ENCODE results near the gene FCHSD2.
"Not testable (repeated sequence)": the region's sequence is repeated elsewhere in the genome, so short reads cannot be mapped to it uniquely, and the experiment has no call there.

FCHSD2 gene

GRCh38 chr11:72935700-72936099, 206.4 kb downstream of the FCHSD2 start:
- ATAC-seq (no peak), DNase-seq (no peak)
- Mint-ChIP-seq H3K27ac (no peak overlapping the region), H3K4me1 (peaks cover 3% of the 10 kb centered on the region), H3K4me3 (no peak overlapping the region), H3K27me3 (no peaks in the 10 kb centered on the region), H3K9me3 (no peaks in the 10 kb centered on the region), H3K36me3 (ENCODE audit: low read depth) (peaks cover 6% of the 10 kb centered on the region)

- no peaks in the 10 kb centered on the region for H3K9me3 Mint-ChIP-seq
- ATAC-seq (no peak), DNase-seq (no peak)
- H3K27ac Mint-ChIP-seq: no peak overlapping the region
- no peaks in the 10 kb centered on the region for H3K27me3 Mint-ChIP-seq
- H3K4me3 Mint-ChIP-seq: no peak overlapping the region
- peaks cover 2% of the 10 kb centered on the region for H3K36me3 Mint-ChIP-seq (ENCODE audit: low read depth)
- H3K4me1 Mint-ChIP-seq: peaks cover 3% of the 10 kb centered on the region
Observed at GRCh38 chr11:72932132-72932570, 210.0 kb downstream of the FCHSD2 start.

GRCh38 chr11:72930008-72930407, 212.1 kb downstream of the FCHSD2 start:
- no peaks in the 10 kb centered on the region for H3K27me3 Mint-ChIP-seq
- H3K4me3 Mint-ChIP-seq: no peak overlapping the region

GRCh38 chr11:72929256-72929655, 212.9 kb downstream of the FCHSD2 start:
- H3K4me3 Mint-ChIP-seq: no peak overlapping the region
- peaks cover 2% of the 10 kb centered on the region for H3K4me1 Mint-ChIP-seq
- peaks cover 2% of the 10 kb centered on the region for H3K36me3 Mint-ChIP-seq (ENCODE audit: low read depth)
- ATAC-seq (no peak), DNase-seq (no peak)
- no peaks in the 10 kb centered on the region for H3K9me3 Mint-ChIP-seq
- H3K27ac Mint-ChIP-seq: no peak overlapping the region
- H3K27me3 Mint-ChIP-seq: no peaks in the 10 kb centered on the region

More at GRCh38 chr11:72930008-72930407, 212.1 kb downstream of the FCHSD2 start:
- ATAC-seq: no peak
- Mint-ChIP-seq H3K27ac (no peak overlapping the region), H3K4me1 (peaks cover 2% of the 10 kb centered on the region), H3K9me3 (no peaks in the 10 kb centered on the region), H3K36me3 (ENCODE audit: low read depth) (peaks cover 2% of the 10 kb centered on the region)
- DNase-seq: no peak

GRCh38 chr11:72927380-72927779, 214.7 kb downstream of the FCHSD2 start:
- Mint-ChIP-seq H3K4me1 (peaks cover 2% of the 10 kb centered on the region), H3K4me3 (no peak overlapping the region), H3K36me3 (ENCODE audit: low read depth) (peaks cover 2% of the 10 kb centered on the region), H3K9me3 (no peaks in the 10 kb centered on the region), H3K27ac (no peak overlapping the region), H3K27me3 (no peaks in the 10 kb centered on the region)
- ATAC-seq: no peak
- DNase-seq: no peak

GRCh38 chr11:72926076-72926475, 216.0 kb downstream of the FCHSD2 start:
- Mint-ChIP-seq H3K27ac (no peak overlapping the region), H3K36me3 (ENCODE audit: low read depth) (peaks cover 7% of the 10 kb centered on the region), H3K27me3 (no peaks in the 10 kb centered on the region), H3K4me1 (peaks cover 2% of the 10 kb centered on the region), H3K9me3 (no peaks in the 10 kb centered on the region), H3K4me3 (no peak overlapping the region)
- no peak for DNase-seq
- ATAC-seq: no peak

GRCh38 chr11:72925656-72926055, 216.5 kb downstream of the FCHSD2 start:
- Mint-ChIP-seq H3K27ac (no peak overlapping the region), H3K4me1 (peaks cover 2% of the 10 kb centered on the region), H3K36me3 (ENCODE audit: low read depth) (peaks cover 7% of the 10 kb centered on the region), H3K4me3 (no peak overlapping the region), H3K9me3 (no peaks in the 10 kb centered on the region), H3K27me3 (no peaks in the 10 kb centered on the region)
- no peak for ATAC-seq
- no peak for DNase-seq

GRCh38 chr11:72924568-72925190, 217.4 kb downstream of the FCHSD2 start:
- H3K36me3 Mint-ChIP-seq (ENCODE audit: low read depth): peaks cover 10% of the 10 kb centered on the region
- H3K27me3 Mint-ChIP-seq: no peaks in the 10 kb centered on the region
- no peak for ATAC-seq
- peaks cover 2% of the 10 kb centered on the region for H3K4me1 Mint-ChIP-seq
- H3K9me3 Mint-ChIP-seq: no peaks in the 10 kb centered on the region
- H3K27ac Mint-ChIP-seq: no peak overlapping the region
- DNase-seq: no peak
- no peak overlapping the region for H3K4me3 Mint-ChIP-seq

GRCh38 chr11:72921028-72921716, 220.9 kb downstream of the FCHSD2 start:
- Mint-ChIP-seq H3K9me3 (no peaks in the 10 kb centered on the region), H3K36me3 (ENCODE audit: low read depth) (peaks cover 17% of the 10 kb centered on the region), H3K4me3 (no peak overlapping the region), H3K27me3 (no peaks in the 10 kb centered on the region), H3K4me1 (peaks cover 2% of the 10 kb centered on the region), H3K27ac (no peak overlapping the region)
- no peak for ATAC-seq
- DNase-seq: no peak

- H3K27ac Mint-ChIP-seq: no peak overlapping the region
- no peak for DNase-seq
- H3K4me1 Mint-ChIP-seq: peaks cover 2% of the 10 kb centered on the region
- peaks cover 23% of the 10 kb centered on the region for H3K36me3 Mint-ChIP-seq (ENCODE audit: low read depth)
- H3K4me3 Mint-ChIP-seq: no peak overlapping the region
- no peaks in the 10 kb centered on the region for H3K9me3 Mint-ChIP-seq
- no peaks in the 10 kb centered on the region for H3K27me3 Mint-ChIP-seq
- no peak for ATAC-seq
Observed at GRCh38 chr11:72920001-72920400, 222.1 kb downstream of the FCHSD2 start.

GRCh38 chr11:72918851-72919250, 223.3 kb downstream of the FCHSD2 start:
- no peak for ATAC-seq
- no peak overlapping the region for H3K27ac Mint-ChIP-seq
- no peak for DNase-seq
- no peaks in the 10 kb centered on the region for H3K9me3 Mint-ChIP-seq
- H3K36me3 Mint-ChIP-seq (ENCODE audit: low read depth): peaks cover 30% of the 10 kb centered on the region
- H3K4me3 Mint-ChIP-seq: no peak overlapping the region
- H3K4me1 Mint-ChIP-seq: no peaks in the 10 kb centered on the region
- no peaks in the 10 kb centered on the region for H3K27me3 Mint-ChIP-seq

GRCh38 chr11:72912253-72912652, 229.9 kb downstream of the FCHSD2 start:
- Mint-ChIP-seq H3K4me1 (no peaks in the 10 kb centered on the region), H3K4me3 (no peak overlapping the region), H3K36me3 (ENCODE audit: low read depth) (peaks cover 47% of the 10 kb centered on the region), H3K27me3 (no peaks in the 10 kb centered on the region), H3K27ac (no peak overlapping the region), H3K9me3 (peaks cover 19% of the 10 kb centered on the region)
- no peak for ATAC-seq
- no peak for DNase-seq

- H3K9me3 Mint-ChIP-seq: peaks cover 24% of the 10 kb centered on the region
Observed at GRCh38 chr11:72909558-72910388, 232.3 kb downstream of the FCHSD2 start.

GRCh38 chr11:72908032-72908676, 234.0 kb downstream of the FCHSD2 start:
- H3K27me3 Mint-ChIP-seq: no peaks in the 10 kb centered on the region
- H3K4me1 Mint-ChIP-seq: no peaks in the 10 kb centered on the region
- ATAC-seq: no peak
- DNase-seq: no peak
- H3K4me3 Mint-ChIP-seq: no peak overlapping the region
- H3K27ac Mint-ChIP-seq: no peak overlapping the region
- peaks cover 36% of the 10 kb centered on the region for H3K36me3 Mint-ChIP-seq (ENCODE audit: low read depth)
- peaks cover 24% of the 10 kb centered on the region for H3K9me3 Mint-ChIP-seq

More at GRCh38 chr11:72909558-72910388, 232.3 kb downstream of the FCHSD2 start:
- not testable (repeated sequence) for H3K4me1 Mint-ChIP-seq, ATAC-seq, H3K4me3 Mint-ChIP-seq, H3K27me3 Mint-ChIP-seq, H3K27ac Mint-ChIP-seq, DNase-seq
- H3K36me3 Mint-ChIP-seq (ENCODE audit: low read depth): peaks cover 47% of the 10 kb centered on the region

Data from activated naive CD8-positive, alpha-beta T cell treated with anti-CD3 and anti-CD28 coated beads, Interleukin-2, amount 50 U/mL, for 24 hours (primary cell).